Suppressor macrophage treated with lipopolysaccharide for 1 hour (primary cell): Measurements from ENCODE around the gene ANKHD1.

Experiments
- DNase-seq, 3 donors: peaks; one replicate each; pipeline ENCODE4 v3.0.0-alpha.2; 2020 to 2022

The ANKHD1 gene

DNA sequence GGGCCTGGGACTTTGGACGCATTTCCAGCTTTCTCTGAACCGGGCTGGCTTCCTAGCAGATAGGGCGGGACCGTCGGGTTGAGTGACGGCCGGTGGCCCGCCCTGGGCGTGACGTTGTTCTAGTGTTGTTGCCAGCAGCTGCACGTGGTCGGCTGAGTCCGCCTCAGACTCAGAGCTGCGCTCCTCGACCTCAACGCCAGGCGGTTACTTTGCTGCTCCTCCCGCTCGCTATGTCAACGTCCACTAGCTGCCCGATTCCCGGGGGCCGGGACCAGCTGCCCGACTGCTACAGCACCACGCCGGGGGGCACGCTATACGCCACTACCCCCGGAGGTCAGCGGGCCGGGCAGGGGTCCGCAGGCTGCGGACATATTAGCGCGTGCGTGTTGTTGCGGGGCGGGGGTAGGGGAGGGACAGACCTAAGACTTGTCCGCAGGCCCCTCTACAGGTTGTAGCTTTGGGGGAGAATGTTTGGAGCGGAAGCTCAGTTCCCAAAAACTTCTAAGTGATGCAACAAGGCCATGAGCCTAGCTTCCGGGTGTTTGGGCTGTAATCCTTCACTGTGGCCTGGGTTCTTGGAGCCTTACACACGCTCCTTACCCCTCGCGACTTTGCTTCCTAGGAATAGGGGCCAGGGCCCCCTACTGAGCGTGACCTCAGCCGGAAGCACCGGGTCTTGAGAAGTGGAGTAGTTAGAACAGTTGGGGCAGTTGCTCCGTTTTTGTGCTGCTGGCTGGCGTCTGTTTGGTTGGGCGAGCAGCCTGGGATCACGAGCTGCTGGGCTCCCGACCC lies 146.1 kb downstream of the ANKHD1 start, which contains the start of gene EIF4EBP3:
TSS of gene EIF4EBP3 (plus strand) at position 155 of the 792 bp plus-strand sequence. CDS start at position 231, 76 bp downstream.
- DNase-seq, result peak; percentile 96

DNA sequence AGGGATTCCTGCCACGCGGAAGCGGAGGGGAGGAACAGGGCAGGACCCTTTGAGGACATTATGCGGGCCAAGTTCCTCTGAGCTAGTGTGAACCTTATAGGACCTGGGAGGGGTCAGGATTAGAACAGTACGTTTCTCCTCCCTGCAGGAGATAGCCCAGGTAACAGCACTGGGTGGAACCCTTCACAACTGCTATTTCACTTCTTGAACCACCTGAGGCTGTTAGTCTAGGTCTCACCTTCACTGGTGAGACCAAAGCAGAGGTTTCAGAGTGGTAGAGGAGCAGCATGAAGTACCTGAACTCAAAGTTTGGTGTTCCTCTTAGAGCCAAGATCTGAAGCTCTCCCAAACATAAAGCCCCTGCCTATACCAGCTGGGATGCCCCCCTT lies 146.7 kb downstream of the ANKHD1 start:
- no peak for DNase-seq

DNA sequence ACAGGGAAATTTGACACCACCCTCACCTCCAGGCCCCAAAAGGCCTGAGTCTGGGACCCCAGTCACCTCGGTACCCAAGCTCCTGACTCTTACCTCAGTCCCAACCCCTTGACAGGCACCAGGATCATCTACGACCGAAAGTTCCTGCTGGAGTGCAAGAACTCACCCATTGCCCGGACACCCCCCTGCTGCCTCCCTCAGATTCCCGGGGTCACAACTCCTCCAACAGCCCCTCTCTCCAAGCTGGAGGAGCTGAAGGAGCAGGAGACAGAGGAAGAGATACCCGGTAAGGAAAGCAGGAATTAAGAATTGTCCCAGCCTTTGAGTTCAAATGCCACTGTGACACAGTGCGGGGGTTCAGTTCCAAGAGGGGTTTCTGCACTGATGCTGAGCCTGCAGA lies 147.2 kb downstream of the ANKHD1 start:
- DNase-seq, result no peak

DNA sequence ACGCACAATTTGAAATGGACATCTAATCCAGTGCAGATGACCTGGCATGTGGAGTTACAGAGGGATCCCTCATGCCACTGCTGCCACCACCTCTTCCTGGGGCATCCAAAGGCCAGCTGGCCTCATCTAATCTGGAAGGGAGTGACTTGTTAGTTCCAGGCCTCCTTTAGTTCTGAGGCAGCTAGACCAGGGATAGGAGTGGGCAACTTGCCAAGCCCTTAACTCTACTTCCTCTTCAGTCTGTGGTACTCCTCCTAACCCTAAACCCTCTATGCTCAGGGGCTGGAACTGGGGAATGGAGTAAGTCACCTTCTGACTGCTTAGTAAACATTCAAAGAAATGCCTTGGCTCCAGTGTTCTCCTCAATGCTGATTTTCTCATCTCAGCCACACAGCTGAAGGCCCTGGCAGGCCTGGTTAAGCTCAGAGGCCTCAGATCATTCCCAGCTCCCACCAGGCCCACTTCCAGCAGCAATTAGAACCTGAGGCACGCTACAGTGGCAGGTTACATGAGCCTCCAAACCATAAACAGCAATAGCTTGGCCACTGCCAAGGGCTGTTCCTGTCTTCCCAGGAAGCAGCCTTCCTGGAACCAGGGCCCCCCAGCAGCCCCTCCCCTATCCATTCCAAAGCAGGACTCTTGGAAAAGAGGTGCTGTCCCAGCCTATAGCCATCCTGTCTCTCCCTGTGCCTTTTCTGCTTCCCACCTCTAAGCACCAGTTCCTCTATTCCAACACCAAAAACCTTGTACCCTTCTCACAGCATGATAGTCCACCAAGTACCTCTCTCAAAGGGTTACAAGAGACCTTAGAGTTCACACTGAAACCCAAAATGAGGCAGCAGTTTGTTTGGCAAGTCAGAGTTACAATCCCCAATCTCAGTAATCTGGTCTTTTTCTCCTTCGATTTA lies 147.9 kb downstream of the ANKHD1 start:
- peak; percentile 78 to 83 (median 81) for DNase-seq

DNA sequence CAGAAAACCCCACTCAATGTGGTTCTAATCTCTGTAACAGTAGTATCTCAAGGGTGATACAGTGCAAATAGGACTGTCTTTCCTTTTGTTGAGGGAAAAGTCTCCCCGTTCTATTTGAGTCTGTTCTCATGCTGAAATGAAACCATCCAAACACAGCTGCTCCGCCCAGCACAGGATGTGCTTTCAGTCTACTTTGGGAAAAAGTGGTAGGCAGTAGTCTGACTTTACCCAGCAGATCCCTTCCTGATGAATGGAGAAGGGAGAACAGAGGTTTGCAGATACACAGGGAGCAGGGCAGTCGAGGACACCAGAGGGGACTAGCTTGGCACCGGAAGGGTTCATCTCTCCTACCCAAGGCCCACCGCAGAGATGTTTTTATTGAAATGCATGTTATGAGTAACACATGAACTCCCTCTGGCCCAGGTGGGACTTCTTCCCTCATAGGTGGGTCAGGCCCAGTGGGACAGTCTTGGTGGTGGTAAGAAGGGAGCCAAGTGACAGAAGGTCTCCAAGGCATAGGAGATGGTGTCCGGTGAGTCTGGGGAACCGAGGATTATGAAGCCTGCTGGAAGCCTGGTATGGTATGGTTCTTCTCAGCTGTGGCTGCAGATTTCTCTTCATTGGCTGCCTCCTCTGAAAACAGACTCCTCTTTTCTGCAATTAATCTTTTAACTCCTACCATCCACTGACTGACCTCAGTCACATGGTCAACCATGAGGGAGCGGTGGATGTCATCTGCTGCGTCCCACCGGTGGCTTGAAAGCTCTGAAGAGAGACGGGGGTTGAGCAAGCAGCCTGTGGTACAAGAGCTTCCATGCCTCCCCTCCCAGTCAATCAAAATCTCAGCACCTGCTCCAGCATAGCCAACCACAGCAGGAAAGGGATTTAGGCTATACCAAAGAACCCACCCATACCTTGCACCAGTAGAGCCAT lies 148.8 kb downstream of the ANKHD1 start:
- DNase-seq, result no peak

DNA sequence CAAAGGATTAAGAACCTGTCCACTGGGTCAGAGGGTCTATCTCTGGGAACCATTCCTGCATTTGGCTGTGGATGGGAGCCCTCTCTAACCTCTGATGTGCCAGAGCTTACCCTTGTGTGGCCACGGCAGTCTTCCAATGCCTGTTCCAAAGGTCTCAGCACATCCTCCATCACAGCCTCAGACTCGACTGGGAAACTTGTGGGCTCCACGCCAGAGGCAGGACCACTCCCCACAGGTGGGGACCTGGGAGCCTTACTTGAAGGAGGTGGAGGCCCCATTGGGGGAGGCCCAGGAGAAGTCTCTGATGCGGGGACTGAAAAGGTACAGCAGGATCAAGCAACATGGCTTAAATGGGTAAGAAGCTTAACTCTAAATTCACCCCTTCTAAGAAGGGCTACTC lies 150.2 kb downstream of the ANKHD1 start:
- no peak for DNase-seq

DNA sequence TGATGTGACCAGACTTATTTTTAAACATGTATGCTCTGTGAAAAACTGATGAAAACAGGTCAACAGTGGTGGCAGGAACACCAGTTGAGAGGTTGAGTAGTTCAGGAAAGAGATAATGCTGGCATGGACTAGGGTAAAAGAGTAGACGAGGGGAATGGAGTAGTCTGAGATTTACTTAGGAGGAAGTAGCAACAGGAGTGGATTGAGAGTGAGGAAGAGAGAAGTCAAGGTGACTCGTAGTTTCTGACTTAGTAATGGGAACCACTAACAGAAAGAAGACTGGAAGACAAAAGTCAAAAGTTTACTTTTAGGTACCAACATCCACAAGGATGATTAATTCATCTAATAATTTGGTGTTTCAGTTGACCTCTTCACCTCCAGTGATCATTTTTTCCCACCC lies 152.0 kb downstream of the ANKHD1 start:
- peak in 1 of 3 donors; percentile 27 for DNase-seq

DNA sequence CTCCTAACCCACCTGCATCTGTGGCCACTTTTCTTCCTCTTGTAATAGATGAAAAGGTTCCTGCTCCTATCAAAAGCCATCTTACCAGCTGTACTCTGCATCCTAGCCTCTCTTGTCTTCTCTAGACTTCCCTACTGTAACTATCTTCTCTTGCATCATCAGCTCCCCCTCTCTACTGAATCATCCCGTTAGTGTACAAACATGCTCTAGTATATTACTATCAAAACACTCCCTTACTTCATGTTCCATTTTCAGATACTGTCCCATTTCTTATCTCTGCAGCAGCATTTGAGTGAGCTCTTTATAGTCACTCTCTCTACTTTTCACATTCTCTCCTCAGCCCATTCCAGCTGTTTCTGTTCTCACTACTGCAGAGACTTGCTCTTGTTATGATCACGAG lies 152.8 kb downstream of the ANKHD1 start:
- DNase-seq, result peak; percentile 52 to 73 (median 69)

DNA sequence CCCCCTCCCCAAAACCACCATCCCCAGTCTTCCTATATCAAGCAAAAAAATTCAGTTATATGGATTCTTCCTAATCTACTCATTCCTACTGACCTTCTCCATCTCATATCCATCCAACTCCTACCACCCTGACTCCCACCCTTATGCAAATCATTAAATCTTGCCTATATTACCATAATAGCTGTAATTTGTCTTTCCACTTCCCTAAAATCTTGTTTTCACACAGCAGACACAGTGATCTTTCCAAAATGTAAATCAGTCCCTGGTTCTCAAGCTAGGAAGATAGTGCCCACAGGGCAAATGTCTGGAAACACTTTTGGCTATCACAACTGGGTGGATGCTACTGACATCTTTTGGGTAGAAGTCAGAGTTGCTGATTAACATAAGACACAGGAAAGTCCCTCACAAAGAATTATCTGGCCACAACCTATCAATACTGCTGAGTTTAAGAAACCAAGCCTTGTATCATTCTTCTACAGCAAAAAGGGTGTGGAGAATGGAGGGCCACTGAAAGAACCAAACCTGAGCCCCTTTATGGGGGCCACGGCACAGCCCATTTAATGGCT lies 154.2 kb downstream of the ANKHD1 start:
- DNase-seq, result peak in 1 of 3 donors; percentile 29

DNA sequence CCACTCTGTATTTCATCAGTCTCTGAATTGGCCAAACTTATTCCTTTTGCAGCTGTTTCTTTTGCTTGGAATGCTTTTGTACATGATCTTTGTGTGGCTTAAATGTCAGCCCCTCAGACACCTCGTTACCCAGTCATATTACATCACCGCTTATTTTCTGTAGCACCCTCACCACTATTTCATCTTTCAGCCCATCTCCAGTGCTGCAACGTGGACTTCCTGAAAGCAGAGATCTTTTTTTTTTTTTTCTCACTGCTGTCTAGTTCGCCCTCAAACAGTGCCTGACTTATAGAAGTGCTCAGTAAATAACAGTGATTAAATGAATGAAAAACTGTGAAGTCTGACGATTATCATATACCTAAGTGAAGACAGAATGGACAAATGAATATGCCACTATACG lies 154.8 kb downstream of the ANKHD1 start:
- peak in 2 of 3 donors; percentile 43 to 55 for DNase-seq

DNA sequence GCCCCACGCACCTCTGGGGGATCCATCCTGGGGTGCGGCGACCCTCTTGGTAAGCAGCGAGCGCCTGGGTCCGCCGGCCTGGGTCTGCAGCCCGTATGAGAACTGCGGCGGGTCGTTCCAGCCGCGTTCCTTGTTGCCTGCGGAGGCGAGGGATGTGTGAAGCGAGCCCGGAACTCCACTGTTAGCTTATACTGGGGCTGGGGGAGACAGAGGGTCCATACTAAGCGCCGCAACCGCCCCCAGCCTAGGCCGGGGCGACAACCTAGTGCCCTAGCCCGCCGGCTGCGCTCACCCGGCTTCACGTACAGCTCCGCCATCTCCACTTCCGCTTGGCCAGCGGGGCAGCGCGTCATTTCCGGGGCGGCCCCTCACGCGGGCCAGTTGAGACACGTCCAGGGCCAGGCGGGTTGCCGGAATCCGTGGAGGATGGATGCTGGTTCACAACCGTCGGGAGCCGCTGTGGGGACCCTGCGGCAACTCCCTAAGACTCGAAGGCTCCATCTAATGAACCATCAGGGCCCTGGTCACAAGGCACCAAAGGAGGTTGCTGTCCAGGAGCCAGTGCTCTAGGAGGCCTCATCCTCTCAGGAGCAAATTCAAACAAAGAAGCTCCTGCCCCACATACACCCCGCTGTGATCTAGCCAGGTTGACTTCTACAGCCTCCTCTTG lies 155.6 kb downstream of the ANKHD1 start, which contains the start of gene SRA1:
TSS of gene SRA1 (minus strand) at position 338 of the 670 bp plus-strand sequence. CDS start at position 317, 21 bp downstream.
- DNase-seq, result peak; percentile 96 to 97 (median 96)

DNA sequence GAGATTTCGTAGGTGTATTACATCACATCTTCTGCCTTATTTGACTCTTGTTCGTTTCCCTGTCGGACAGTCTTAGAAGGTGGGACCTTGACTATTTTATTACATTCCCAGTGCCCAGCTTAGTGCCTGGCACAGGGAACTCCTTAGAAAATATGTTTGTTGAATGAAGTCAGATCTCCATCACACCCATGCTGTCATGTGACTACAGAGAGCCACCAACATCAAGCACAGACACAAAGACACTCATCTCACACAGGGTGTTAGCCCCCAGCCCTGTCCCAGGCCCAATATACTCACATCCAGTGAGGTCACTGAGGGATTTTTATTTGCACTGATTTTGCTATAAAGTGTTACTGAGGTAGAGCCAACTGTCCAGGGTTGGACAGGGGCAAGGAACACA lies 156.3 kb downstream of the ANKHD1 start:
- DNase-seq, result no peak

DNA sequence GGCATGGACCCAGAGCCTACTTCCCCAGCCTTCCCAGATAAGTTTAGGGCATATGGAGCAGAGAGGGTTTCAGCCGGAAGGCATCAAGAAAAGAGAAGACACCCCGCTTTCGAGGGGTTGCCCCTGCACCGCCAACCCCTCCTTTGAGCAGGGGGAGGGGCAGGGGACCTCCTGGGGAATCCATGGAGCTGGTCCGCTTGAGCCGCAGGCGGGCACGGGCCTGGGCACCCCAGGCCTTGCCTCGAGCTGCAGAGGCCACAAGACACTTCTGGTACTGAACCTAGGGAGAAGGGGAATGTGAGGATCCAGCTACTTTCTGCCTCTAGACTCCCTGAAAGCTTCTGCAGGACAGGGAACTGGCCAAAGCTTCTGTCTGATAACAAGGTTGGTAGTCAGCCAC lies 156.9 kb downstream of the ANKHD1 start:
- DNase-seq, result no peak

DNA sequence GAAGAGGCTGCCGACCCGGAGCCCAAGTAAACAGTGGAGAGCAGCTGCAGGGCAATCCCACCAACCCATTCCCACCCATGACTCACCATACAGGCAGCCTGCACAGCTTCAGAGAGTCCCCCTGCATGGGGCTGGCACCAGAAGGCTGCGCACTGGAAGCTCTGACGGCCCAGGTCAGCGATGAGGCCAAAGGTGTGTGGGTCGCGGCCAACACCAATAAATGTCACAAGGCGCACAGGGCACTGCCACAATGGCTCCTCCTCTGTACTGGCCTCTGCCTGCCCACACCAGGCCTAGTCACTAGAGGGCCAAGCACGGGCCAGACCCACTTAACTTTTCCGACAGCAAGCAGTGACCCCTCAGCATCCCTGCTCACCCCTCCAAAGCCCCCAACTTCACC lies 158.6 kb downstream of the ANKHD1 start:
- no peak for DNase-seq

DNA sequence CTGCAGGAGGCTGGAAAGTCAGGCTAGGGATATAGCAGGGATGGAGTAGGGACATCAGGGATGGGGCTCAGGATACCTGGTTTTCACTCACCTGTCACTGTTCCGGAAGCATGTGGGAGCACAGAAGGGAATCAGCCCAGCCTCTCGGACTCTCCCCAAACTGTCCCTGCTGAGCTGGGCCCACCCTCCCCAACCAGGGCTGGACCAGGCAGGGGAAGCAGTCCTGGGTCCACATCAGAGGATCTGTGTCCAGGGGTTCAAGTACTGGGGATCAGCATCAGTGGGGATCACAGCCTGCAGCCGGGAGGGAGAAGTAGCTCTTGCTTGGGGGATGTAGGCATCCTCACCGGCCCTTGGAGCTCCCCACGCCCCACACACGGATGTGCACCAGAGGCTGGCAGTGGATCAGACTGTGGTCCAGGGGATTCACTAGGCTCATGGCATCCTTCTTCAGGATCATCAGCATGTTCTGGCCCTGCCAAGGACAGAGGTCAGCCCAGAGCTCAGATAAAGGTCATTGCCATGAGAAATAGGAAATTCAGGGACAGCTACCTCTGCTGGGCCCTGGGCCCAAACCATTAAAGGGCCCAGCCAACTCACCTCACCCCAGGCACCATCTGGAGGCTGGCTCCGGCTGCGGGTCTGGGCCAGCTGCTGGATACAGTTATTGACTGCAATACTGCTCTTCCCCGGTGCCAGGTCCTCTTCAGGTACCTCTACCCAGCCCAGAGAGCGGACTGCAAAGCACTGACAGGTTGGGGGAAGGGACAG lies 160.3 kb downstream of the ANKHD1 start:
- no peak for DNase-seq

DNA sequence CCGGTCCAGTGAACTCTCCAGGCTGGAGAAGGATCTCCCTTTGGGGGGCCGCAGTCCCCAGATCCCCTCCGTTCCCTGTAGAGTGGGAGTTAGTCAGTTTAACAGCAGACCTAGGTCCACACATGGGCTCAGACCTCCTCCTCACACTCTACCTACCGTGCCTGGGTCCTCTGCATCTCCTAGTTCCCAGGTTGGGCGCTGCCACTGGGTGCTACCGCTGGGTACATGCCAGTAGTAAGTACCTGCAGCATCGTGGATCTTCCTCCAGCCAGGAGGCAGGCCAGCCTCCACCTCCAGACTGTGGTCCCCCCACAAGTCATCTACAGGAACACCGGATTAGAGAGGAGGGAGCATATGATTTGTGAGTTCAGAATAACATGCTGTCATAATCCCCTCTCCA lies 162.0 kb downstream of the ANKHD1 start:
- no peak for DNase-seq

DNA sequence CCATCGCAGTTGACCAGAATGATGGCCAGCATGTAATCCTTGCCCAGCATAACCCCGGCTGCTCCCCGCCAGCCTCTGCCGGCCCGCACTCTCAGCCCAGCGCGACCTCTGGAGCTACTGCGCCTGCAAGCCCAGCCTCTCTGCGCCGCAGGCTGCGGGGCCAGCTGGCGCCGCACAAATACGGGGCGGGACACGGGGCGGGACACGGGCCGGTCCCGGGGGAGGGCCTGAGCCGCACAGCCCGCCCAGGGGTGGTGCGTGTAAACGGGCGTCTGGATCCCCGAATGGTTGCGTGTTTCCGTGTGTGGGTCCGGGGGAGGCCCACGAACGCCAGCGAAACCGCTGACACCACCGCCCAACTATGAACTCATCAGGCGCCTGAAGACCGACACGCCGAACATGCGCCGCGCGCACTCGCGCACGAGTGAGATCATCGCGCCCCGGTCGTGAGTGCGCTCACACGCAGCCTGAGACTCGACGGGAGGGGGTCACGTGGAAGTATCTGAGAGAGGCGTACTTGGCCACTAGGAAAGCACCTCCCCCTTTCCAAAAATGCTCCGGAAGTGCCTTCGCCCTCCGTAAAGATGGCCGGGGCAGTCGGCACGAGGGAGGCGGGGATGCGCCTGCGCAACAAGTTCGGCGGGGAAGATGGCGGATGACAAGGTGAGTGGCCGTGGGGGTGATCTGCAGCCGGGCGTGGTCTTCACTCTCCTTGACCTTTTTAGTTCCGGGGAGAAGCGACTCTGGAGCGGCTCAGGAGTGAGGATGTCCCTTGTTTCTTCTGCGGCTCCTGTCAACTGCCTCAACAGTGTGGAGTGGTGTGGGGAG lies 162.8 kb downstream of the ANKHD1 start, which contains the start of the genes APBB3 and SLC35A4:
TSS of gene APBB3 (minus strand) at position 403 of the 828 bp plus-strand sequence. CDS start at position 50, 353 bp downstream.
TSS of gene SLC35A4 (plus strand) at position 633 of the 828 bp plus-strand sequence. CDS start 2,342 bp downstream, outside the sequence.
- peak; percentile 98 to 99 (median 99) for DNase-seq

DNA sequence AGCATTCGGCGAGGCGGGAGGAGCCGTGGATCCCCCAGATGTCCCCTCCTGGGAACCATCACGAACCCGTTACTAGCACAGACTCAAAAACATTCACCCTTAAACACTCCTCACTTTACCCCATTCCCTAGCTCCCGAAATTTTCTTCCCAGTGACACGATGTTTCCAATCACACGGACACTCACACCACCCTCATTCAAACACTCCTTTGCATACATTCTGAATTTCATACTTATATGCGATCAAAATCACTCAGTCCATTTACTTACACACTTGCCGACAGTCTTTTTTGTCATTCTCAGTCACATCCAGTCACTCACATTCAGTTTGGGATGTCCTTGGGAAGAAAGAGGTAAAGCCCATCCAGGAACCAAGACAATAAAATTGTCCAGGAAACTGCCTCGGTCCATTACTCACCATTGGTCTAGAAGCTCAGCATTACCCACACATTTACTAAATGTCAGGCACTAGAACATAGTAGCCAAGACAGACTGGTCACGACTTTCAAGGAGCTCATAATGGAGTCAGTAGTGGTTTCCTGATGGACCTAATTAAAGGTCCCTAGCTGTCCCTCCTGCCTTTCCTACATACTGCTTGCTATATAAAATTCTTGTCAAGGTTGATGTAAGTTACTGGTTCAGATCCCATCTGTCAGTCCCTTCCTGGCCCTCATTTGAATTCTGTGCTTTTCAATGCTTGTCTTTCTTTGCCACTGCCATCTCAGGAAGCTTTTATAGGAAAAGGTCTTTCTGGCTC lies 163.6 kb downstream of the ANKHD1 start:
- peak; percentile 45 to 64 (median 46) for DNase-seq

DNA sequence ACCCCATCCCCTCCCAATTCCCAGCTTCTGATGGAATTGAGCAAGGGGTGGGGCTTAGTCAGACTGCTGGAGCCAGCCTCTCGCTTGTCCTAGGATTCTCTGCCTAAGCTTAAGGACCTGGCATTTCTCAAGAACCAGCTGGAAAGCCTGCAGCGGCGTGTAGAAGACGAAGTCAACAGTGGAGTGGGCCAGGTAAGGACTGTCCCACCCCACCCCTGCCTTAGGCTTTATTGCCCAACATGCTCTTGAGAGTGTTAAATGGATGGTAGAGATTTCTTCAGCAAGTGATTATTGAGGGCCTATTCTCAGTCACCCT lies 164.1 kb downstream of the ANKHD1 start:
- no peak for DNase-seq
